Adrenal gland (tissue), 12 donors: ENCODE data around the gene CMTM5. TPM values are rescaled to one million over a fixed set of nuclear protein-coding genes. Genes with fewer than 3 reads are reported as not detected.
A peak's percentile ranks its signal among the peaks of the same experiment; 100 is the strongest.

ENCODE experiments used
- DNase-seq, 7 donors: peaks; one replicate each; pipeline ENCODE4 v3.0.0-alpha.2; 2019 to 2020
- H3K27ac ChIP-seq, 5 donors: fragments of 200-600 bp; sonication (generic) in 4 of 5; 1 replicate in 3 of 5; 2 replicates in 2 of 5; pipeline versions ENCODE4 v1.5.1 to v1.8.0; 2016 to 2020; ENCODE audit warnings: mild to moderate bottlenecking in 1 of 5
- H3K27me3 ChIP-seq: fragments of 200-600 bp; 2 replicates; pipeline ENCODE4 v1.8.0; 2021
- H3K36me3 ChIP-seq, 2 donors: fragments of 200-600 bp; replicated peaks in 1 of 2; 1 replicate in 1 of 2; 2 replicates in 1 of 2; pipeline versions ENCODE4 v1.5.1 to v1.8.0; 2018 to 2022
- H3K4me1 ChIP-seq, 2 donors: fragments of 200-600 bp; replicated peaks in 1 of 2; 1 replicate in 1 of 2; 2 replicates in 1 of 2; pipeline versions ENCODE4 v1.5.1 to v1.8.0; 2018 to 2021
- H3K4me3 ChIP-seq, 4 donors: fragments of 200-600 bp; sonication (generic) in 3 of 4; one replicate each; pipeline ENCODE4 v1.5.1; 2016 to 2018
- H3K9me3 ChIP-seq, 3 donors: fragments of 200-600 bp; sonication (generic) in 1 of 3; replicated peaks in 1 of 3; 1 replicate in 2 of 3; 2 replicates in 1 of 3; pipeline versions ENCODE4 v1.5.1 to v1.8.0; 2016 to 2021
- POLR2A ChIP-seq, 2 donors: fragments of 450-650 bp; IDR thresholded peaks; one replicate each; pipeline ENCODE4 v1.6.1; 2017; ENCODE audit warnings: antibody characterized with exemption in 2 of 2, mild to moderate bottlenecking in 2 of 2, moderate library complexity in 1 of 2
- WGBS, 4 donors: extraction: QIAGEN DNeasy Blood & Tissue Kit in 2 of 4; methylation state at CpG; one replicate each; pipeline versions ENCODE4 v1.1.5 to v1.1.7; 2013 to 2017; 5-methylcytosine and 5-hydroxymethylcytosine counted together
- intact Hi-C, 2 donors: fragments of 100-400 bp; cut with DNase I; formaldehyde crosslinking; loops; one replicate each; pipeline versions ENCODE4 v1.14.1 to v1.15.0; 2022 to 2023
- polyA plus RNA-seq, 3 donors: library from polyadenylated mRNA; stranded (reverse); fragments of 200-250 nt in 2 of 3; fragments of 350-450 nt in 1 of 3; fragmentation: Illumina TruSeq in 1 of 3; extraction: RNeasy Lipid Tissue Mini Kit (QIAGEN cat#74804) in 1 of 3; gene quantifications; one replicate each; pipeline ENCODE4 v1.2.3, GENCODE V29; 2013 to 2014
- total RNA-seq, 9 donors: library from RNA; depleted of rRNA in 4 of 9; stranded (reverse); fragments of >200 nt in 4 of 9; fragments of 120-200 nt in 1 of 9; fragmentation: NEBNext Ultra II Directional in 1 of 9; extraction: Animal tissue kit (Norgen Biotek cat#: 25700) in 1 of 9; gene quantifications; one replicate each; pipeline versions ENCODE4 v1.1.0 to v1.2.4, GENCODE V29; 2013 to 2023
- TF ChIP-seq, protein P1 (sequence below), 6 experiments: fragments of 450-650 bp in 4 of 6; fragments of 200-600 bp in 2 of 6; sonication (generic) in 1 of 6; IDR thresholded peaks; 1 replicate in 5 of 6; 2 replicates in 1 of 6; pipeline versions ENCODE4 v1.5.1 to v1.8.0; 2016 to 2021; ENCODE audit warnings: antibody characterized with exemption in 6 of 6, mild to moderate bottlenecking in 2 of 6, moderate library complexity in 1 of 6
- donor health status: healthy with polysubstance abuse.
- donor health status: Bipolar disorder and iron deficiency.
- donor health status: DM: yes; HTN: yes; CAD: no.
- donor health status: DM: no; HTN: no; CAD: no.
- donor health status: DM: no; HTN: no; CAD: no.
- donor health status: DM: yes; HTN: yes; CAD: no.

CMTM5 gene
- total and polyA plus RNA-seq, 12 donors = 0.34 to 2.6 (median 0.89) TPM; not detected in 5

DNA sequence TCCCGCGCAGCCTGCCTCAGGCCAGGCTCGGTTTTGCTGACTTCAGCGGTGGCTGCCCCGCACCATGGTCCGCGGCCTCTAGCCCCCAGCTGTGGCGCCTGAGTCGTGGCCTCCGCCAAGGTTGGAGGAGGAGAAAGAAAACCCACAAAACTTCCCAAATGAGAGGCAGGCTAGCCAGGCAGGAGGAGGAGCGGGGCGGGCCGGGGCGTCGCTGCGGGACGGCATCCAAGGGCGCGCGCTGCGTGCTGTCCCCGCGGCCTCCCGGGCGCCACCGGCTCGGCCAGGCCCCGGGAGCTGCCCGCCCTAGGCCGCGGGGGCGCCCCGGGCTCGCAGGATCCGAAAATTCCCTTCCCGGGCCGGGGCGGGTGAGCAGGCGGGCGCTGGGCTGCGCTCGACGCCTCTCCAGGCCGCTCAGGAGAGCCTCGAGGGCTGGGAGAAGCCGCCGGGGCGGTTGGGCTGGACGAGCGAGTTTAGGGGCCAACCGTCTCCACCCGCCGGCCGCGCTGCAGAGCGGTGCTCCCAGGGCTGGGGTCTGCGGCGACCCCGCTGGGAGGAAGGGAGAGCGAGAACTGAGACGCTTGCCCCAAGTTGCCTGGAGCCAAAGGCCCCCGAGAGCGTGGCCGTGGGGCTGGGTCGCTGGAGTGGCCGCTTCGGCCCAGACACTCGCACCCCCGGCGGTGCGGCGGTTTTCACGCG lies 11.7 kb upstream of the CMTM5 start, which contains the start of gene EFS:
TSS of gene EFS (minus strand) at position 137 of the 696 bp plus-strand sequence. CDS start 147 bp downstream, outside the sequence.
- Histone ChIP-seq H3K4me3 (peak within 1 kb of the TSS in 1 of 4 donors; percentile 49), H3K27ac (peak within 1 kb of the TSS in 3 of 5 donors; percentile 59 to 85 (median 83)), H3K9me3 (no peaks in the 10 kb centered on the region), H3K36me3 (no peaks in the 10 kb centered on the region), H3K4me1 (peaks cover 0 to 4% of the 10 kb centered on the region in 2 donors), H3K27me3 (peaks cover 12% of the 10 kb centered on the region)
- 2 to 6% (median 5%) methylated on average over 24 to 74 of the region's 74 CpGs for WGBS, 4 donors
- TF ChIP-seq, protein P1, sequence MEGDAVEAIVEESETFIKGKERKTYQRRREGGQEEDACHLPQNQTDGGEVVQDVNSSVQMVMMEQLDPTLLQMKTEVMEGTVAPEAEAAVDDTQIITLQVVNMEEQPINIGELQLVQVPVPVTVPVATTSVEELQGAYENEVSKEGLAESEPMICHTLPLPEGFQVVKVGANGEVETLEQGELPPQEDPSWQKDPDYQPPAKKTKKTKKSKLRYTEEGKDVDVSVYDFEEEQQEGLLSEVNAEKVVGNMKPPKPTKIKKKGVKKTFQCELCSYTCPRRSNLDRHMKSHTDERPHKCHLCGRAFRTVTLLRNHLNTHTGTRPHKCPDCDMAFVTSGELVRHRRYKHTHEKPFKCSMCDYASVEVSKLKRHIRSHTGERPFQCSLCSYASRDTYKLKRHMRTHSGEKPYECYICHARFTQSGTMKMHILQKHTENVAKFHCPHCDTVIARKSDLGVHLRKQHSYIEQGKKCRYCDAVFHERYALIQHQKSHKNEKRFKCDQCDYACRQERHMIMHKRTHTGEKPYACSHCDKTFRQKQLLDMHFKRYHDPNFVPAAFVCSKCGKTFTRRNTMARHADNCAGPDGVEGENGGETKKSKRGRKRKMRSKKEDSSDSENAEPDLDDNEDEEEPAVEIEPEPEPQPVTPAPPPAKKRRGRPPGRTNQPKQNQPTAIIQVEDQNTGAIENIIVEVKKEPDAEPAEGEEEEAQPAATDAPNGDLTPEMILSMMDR (IDR thresholded peaks at IDR 0.05) = no peak
- no peak for TF ChIP-seq POLR2A (IDR thresholded peaks at IDR 0.05)
- intact Hi-C loops = no loop called here
- DNase-seq = no peak

GRCh38 chr14:23365732-23366425 lies 11.0 kb upstream of the CMTM5 start:
- H3K36me3 ChIP-seq = no peaks in the 10 kb centered on the region
- TF ChIP-seq POLR2A (IDR thresholded peaks at IDR 0.05) = peak in 1 of 2 donors; percentile 33
- TF ChIP-seq, protein P1 (IDR thresholded peaks at IDR 0.05) = no peak
- intact Hi-C loops = no loop called here
- H3K27me3 ChIP-seq = peaks cover 12% of the 10 kb centered on the region
- peaks cover 0 to 4% of the 10 kb centered on the region in 2 donors for H3K4me1 ChIP-seq
- H3K27ac ChIP-seq = peak overlapping the region in 3 of 5 donors; percentile 59 to 85 (median 83)
- WGBS, 4 donors = 5 to 10% (median 9%) methylated on average over 21 to 48 of the region's 51 CpGs
- DNase-seq = no peak
- peak overlapping the region in 1 of 4 donors; percentile 49 for H3K4me3 ChIP-seq
- no peaks in the 10 kb centered on the region for H3K9me3 ChIP-seq

DNA sequence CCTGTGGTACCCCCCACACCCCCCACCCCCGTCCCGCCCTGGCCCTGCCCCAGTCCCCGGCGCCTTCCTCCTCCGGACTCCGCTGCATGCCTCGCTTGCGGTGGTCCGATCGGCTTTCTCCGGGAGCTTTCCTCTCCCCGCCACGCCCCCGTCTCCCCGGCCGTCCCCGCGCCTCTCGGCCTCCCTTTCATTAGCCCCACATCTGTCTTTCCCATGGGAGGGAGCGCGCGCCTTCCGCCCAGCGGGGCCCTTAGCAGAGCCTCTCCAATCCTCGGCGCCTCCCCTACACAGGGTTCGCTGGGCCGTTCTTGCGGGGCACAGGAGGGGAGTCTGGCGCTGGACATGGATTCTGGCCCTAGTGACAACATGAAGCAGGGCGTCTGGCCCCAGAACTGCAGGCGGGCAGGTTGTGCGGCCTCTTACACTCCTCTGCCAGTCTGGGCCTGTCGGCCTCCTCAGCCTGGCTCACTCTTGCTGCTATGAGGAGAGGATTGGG lies 10.4 kb upstream of the CMTM5 start:
- WGBS, 4 donors = 49 to 70% (median 52%) methylated on average over 16 to 34 of the region's 34 CpGs
- Histone ChIP-seq H3K4me3 (peak overlapping the region in 1 of 4 donors; percentile 49), H3K27ac (peak overlapping the region in 2 of 5 donors; percentile 83 to 85), H3K36me3 (no peaks in the 10 kb centered on the region), H3K4me1 (peaks cover 0 to 4% of the 10 kb centered on the region in 2 donors), H3K9me3 (no peaks in the 10 kb centered on the region), H3K27me3 (peaks cover 12% of the 10 kb centered on the region)
- DNase-seq = peak; percentile 18 to 80 (median 37)
- TF ChIP-seq POLR2A (IDR thresholded peaks at IDR 0.05) = no peak
- TF ChIP-seq, protein P1 (IDR thresholded peaks at IDR 0.05) = no peak
- intact Hi-C loops = no loop called here

- Histone ChIP-seq H3K36me3 (no peaks in the 10 kb centered on the region), H3K27me3 (peaks cover 9% of the 10 kb centered on the region), H3K27ac (no peak overlapping the region), H3K9me3 (no peaks in the 10 kb centered on the region), H3K4me1 (peaks cover 0 to 4% of the 10 kb centered on the region in 2 donors), H3K4me3 (no peak overlapping the region)
- intact Hi-C loops = no loop called here
- no peak for TF ChIP-seq POLR2A (IDR thresholded peaks at IDR 0.05)
- TF ChIP-seq, protein P1 (IDR thresholded peaks at IDR 0.05) = no peak
- 50 to 88% (median 69%) methylated on average over 1 of the region's 1 CpG for WGBS, 4 donors
- no peak for DNase-seq
Measured at GRCh38 chr14:23370221-23370620, 6.6 kb upstream of the CMTM5 start.
